Right cardiac atrium (tissue), 5 donors: ENCODE data around the gene ALK. TPM values are rescaled to one million over a fixed set of nuclear protein-coding genes. Genes with fewer than 3 reads are reported as not detected.

Source experiments
- ATAC-seq, 2 donors: fragments of 200-7000 bp; cut with Tn5 transposase; one replicate each; pipeline versions ENCODE4 v1.8.0 to v1.9.1; 2020; ENCODE audit warnings: moderate library complexity in 2 of 2, mild to moderate bottlenecking in 1 of 2
- DNase-seq, 3 donors: peaks; one replicate each; pipeline ENCODE4 v3.0.0-alpha.2; 2020
- H3K27ac ChIP-seq: one replicate; pipeline ENCODE4 v1.5.1; 2013; ENCODE audit warnings: mild to moderate bottlenecking, low read length, control low read depth, moderate library complexity
- H3K27me3 ChIP-seq: one replicate; pipeline ENCODE4 v1.6.1; 2013; ENCODE audit not compliant: control insufficient read depth, insufficient read depth
- H3K4me1 ChIP-seq: one replicate; pipeline ENCODE4 v1.6.1; 2013; ENCODE audit warnings: low read length; ENCODE audit not compliant: control insufficient read depth, insufficient read depth
- H3K4me3 ChIP-seq: one replicate; pipeline ENCODE4 v1.5.1; 2013; ENCODE audit warnings: low read length, control low read depth
- H3K9me3 ChIP-seq: one replicate; pipeline ENCODE4 v1.6.1; 2013; ENCODE audit warnings: low read length; ENCODE audit not compliant: control insufficient read depth
- WGBS: extraction: QIAGEN DNeasy Blood & Tissue Kit; methylation state at CpG from one replicate; pipeline ENCODE4 v1.1.7; 2013; 5-methylcytosine and 5-hydroxymethylcytosine counted together
- intact Hi-C, 4 donors: fragments of 100-400 bp; cut with DNase I; formaldehyde crosslinking; loops; one replicate each; pipeline versions ENCODE4 v1.11.0 to v1.14.0; 2022 to 2023
- polyA plus RNA-seq: library from polyadenylated mRNA; stranded (reverse); fragments of 200-250 nt; gene quantifications from one replicate; pipeline ENCODE4 v1.2.3, GENCODE V29; 2013
- total RNA-seq, 4 donors: library from RNA; stranded (reverse); fragmentation: NEBNext Ultra II Directional; extraction: Animal tissue kit (Norgen Biotek cat#: 25700); gene quantifications; one replicate each; pipeline ENCODE4 v1.2.1, GENCODE V29; 2021
- donor health status: healthy with polysubstance abuse.
- donor health status: DM: no; HTN: yes; CAD: no.
- donor health status: DM: no; HTN: no; CAD: no.
- donor health status: DM: no; HTN: yes; CAD: no; lungs with severe emphysema.
- donor health status: DM: yes; HTN: yes; CAD: no.

ALK gene
- total and polyA plus RNA-seq, 5 donors = 0.05 to 0.17 (median 0.10) TPM; not detected in 1

- ATAC-seq = no peak
- no peak for DNase-seq
- intact Hi-C loops = loop anchor here in 1 of 4 donors (10.0 kb wide), 1 partner anchor 167 kb away; no protein-coding TSS in a partner anchor
- Histone ChIP-seq H3K27me3 (no peaks in the 10 kb centered on the region), H3K9me3 (no peaks in the 10 kb centered on the region), H3K27ac (no peak overlapping the region), H3K4me3 (no peak overlapping the region), H3K4me1 (no peaks in the 10 kb centered on the region)
- WGBS = 66% methylated on average over 4 of the region's 4 CpGs
Measured at GRCh38 chr2:29487967-29488555, 433.3 kb downstream of the ALK start.

- no peaks in the 10 kb centered on the region for H3K27me3 ChIP-seq
- ATAC-seq = no peak
- intact Hi-C loops = loop anchor here in 1 of 4 donors (10.0 kb wide), 1 partner anchor 169 kb away; no protein-coding TSS in a partner anchor
- no peak overlapping the region for H3K27ac ChIP-seq
- WGBS = 74% methylated on average over 3 of the region's 3 CpGs
- no peaks in the 10 kb centered on the region for H3K9me3 ChIP-seq
- H3K4me3 ChIP-seq = no peak overlapping the region
- H3K4me1 ChIP-seq = no peaks in the 10 kb centered on the region
- no peak for DNase-seq
Measured at GRCh38 chr2:29485631-29486030, 435.8 kb downstream of the ALK start.

GRCh38 chr2:29485117-29485516 lies 436.3 kb downstream of the ALK start:
- Histone ChIP-seq H3K27ac (no peak overlapping the region), H3K4me1 (no peaks in the 10 kb centered on the region), H3K27me3 (no peaks in the 10 kb centered on the region), H3K4me3 (no peak overlapping the region), H3K9me3 (no peaks in the 10 kb centered on the region)
- intact Hi-C loops = loop anchor here in 1 of 4 donors (10.0 kb wide), 1 partner anchor 170 kb away; no protein-coding TSS in a partner anchor
- ATAC-seq (no peak), DNase-seq (no peak)

- Histone ChIP-seq H3K27me3 (no peaks in the 10 kb centered on the region), H3K4me1 (no peaks in the 10 kb centered on the region), H3K9me3 (no peaks in the 10 kb centered on the region), H3K4me3 (no peak overlapping the region), H3K27ac (no peak overlapping the region)
- WGBS = 86% methylated on average over 3 of the region's 3 CpGs
- intact Hi-C loops = loop anchor here in 1 of 4 donors (10.0 kb wide), 1 partner anchor 172 kb away; no protein-coding TSS in a partner anchor
- DNase-seq = no peak
- ATAC-seq = no peak
Measured at GRCh38 chr2:29482867-29483266, 438.5 kb downstream of the ALK start.

- Histone ChIP-seq H3K4me1 (no peaks in the 10 kb centered on the region), H3K4me3 (no peak overlapping the region), H3K27ac (no peak overlapping the region), H3K9me3 (no peaks in the 10 kb centered on the region), H3K27me3 (no peaks in the 10 kb centered on the region)
- intact Hi-C loops = loop anchor here in 1 of 4 donors (10.0 kb wide), 1 partner anchor 172 kb away; no protein-coding TSS in a partner anchor
- ATAC-seq (no peak), DNase-seq (no peak)
- WGBS = 94% methylated on average over 2 of the region's 2 CpGs
Measured at GRCh38 chr2:29482348-29482747, 439.0 kb downstream of the ALK start.

GRCh38 chr2:29481313-29481712 lies 440.1 kb downstream of the ALK start:
- no peak for DNase-seq
- intact Hi-C loops = loop anchor here in 1 of 4 donors (10.0 kb wide), 1 partner anchor 173 kb away; no protein-coding TSS in a partner anchor
- H3K27me3 ChIP-seq = no peaks in the 10 kb centered on the region
- no peak overlapping the region for H3K4me3 ChIP-seq
- H3K27ac ChIP-seq = no peak overlapping the region
- WGBS = 75% methylated on average over 1 of the region's 1 CpG
- no peaks in the 10 kb centered on the region for H3K4me1 ChIP-seq
- ATAC-seq = no peak
- no peaks in the 10 kb centered on the region for H3K9me3 ChIP-seq

- DNase-seq (peak in 2 of 3 donors; percentile 29 to 60), ATAC-seq (peak; percentile 55 to 57)
- Histone ChIP-seq H3K27me3 (no peaks in the 10 kb centered on the region), H3K4me1 (no peaks in the 10 kb centered on the region), H3K9me3 (no peaks in the 10 kb centered on the region), H3K4me3 (no peak overlapping the region), H3K27ac (no peak overlapping the region)
- intact Hi-C loops = loop anchor here in 1 of 4 donors (10.0 kb wide), 1 partner anchor 174 kb away; no protein-coding TSS in a partner anchor
- WGBS = 32% methylated on average over 4 of the region's 4 CpGs
Measured at GRCh38 chr2:29480426-29480825, 441.0 kb downstream of the ALK start.

- ATAC-seq = no peak
- H3K4me3 ChIP-seq = no peak overlapping the region
- H3K9me3 ChIP-seq = no peaks in the 10 kb centered on the region
- H3K27ac ChIP-seq = no peak overlapping the region
- DNase-seq = no peak
- 92% methylated on average over 2 of the region's 2 CpGs for WGBS
- H3K4me1 ChIP-seq = no peaks in the 10 kb centered on the region
- H3K27me3 ChIP-seq = no peaks in the 10 kb centered on the region
- intact Hi-C loops = no loop called here
Measured at GRCh38 chr2:29479401-29479800, 442.0 kb downstream of the ALK start.

- Histone ChIP-seq H3K4me3 (no peak overlapping the region), H3K27me3 (no peaks in the 10 kb centered on the region), H3K27ac (no peak overlapping the region), H3K9me3 (no peaks in the 10 kb centered on the region), H3K4me1 (no peaks in the 10 kb centered on the region)
- no peak for ATAC-seq
- DNase-seq = no peak
- intact Hi-C loops = no loop called here
- 91% methylated on average over 4 of the region's 4 CpGs for WGBS
Measured at GRCh38 chr2:29478641-29479040, 442.7 kb downstream of the ALK start.

GRCh38 chr2:29477186-29477585 lies 444.2 kb downstream of the ALK start:
- no peaks in the 10 kb centered on the region for H3K4me1 ChIP-seq
- ATAC-seq (no peak), DNase-seq (no peak)
- no peak overlapping the region for H3K4me3 ChIP-seq
- intact Hi-C loops = no loop called here
- H3K27me3 ChIP-seq = no peaks in the 10 kb centered on the region
- no peak overlapping the region for H3K27ac ChIP-seq
- H3K9me3 ChIP-seq = no peaks in the 10 kb centered on the region

GRCh38 chr2:29475499-29475898 lies 445.9 kb downstream of the ALK start:
- no peak overlapping the region for H3K4me3 ChIP-seq
- no peak for DNase-seq
- H3K9me3 ChIP-seq = no peaks in the 10 kb centered on the region
- no peak overlapping the region for H3K27ac ChIP-seq
- no peak for ATAC-seq
- 82% methylated on average over 9 of the region's 9 CpGs for WGBS
- H3K4me1 ChIP-seq = no peaks in the 10 kb centered on the region
- no peaks in the 10 kb centered on the region for H3K27me3 ChIP-seq
- intact Hi-C loops = no loop called here
